ENCODE measurements around the gene RHOBTB3.

RHOBTB3 gene

DNA sequence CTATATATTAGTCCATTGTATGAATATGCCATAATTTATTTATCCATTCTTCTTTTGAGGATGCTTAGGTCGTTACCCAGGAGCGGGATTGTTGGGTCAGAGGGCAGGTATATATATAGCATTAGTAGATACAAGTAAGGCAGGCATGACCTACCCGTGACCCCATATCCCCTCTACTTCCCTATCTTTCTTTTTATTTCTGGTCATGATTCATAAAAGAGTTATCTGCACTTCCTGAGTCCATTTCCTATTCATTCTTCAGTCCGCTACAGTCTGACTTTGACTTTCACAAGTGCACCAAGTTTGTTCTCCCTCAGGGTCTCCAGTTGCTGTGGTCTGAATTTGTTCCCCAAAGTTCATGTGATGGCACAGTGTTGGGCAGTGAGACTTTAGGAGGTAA, 6.9 kb downstream of the RHOBTB3 start:
- TF ChIP-seq CTCF (conservative IDR thresholded peaks at IDR 0.05): no peak
- TF ChIP-seq ZFX (IDR thresholded peaks at IDR 0.05): no peak
- H3K27ac ChIP-seq: no peak overlapping the region

DNA sequence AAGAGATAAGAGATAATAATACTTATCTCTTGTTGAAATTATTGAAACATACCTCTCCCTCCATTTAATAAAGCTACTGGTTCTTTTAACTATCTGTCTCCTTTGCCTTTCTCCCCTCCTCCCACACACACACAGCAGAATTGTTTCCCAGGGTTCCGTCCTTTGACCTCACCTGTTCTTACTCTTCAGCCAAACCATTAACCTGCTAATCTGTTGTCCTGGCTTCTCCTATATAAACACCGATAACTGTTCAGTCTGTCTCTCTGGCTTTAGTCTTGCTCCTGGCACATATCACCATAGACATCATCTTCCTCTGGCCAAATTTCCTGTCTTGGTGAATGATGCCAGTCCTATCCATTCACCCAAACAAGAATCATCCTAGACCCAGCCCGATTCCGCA, 7.7 kb downstream of the RHOBTB3 start:
- TF ChIP-seq ZFX (IDR thresholded peaks at IDR 0.05) (no peak), CTCF (conservative IDR thresholded peaks at IDR 0.05) (no peak)
- H3K27ac ChIP-seq: no peak overlapping the region

DNA sequence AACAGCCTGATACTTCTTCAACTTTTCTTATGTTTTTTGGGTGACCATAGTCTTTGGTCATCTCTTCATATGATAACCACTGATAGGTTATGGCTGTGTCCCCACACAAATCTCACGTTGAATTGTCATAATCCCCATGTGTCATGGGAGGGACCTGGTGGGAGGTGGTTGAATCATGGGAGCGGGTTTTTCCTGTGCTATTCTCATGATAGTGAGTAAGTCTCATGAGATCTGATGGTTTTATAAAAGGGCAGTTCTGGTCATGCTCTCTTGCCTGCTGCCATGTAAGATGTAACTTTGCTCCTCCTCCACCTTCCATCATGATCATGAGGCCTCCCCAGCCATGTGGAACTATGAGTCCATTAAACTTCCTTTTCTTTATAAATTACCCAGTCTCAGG, 8.7 kb downstream of the RHOBTB3 start:
- no peak overlapping the region for H3K27ac ChIP-seq
- no peak for TF ChIP-seq ZFX (IDR thresholded peaks at IDR 0.05)
- no peak for TF ChIP-seq CTCF (conservative IDR thresholded peaks at IDR 0.05)

GRCh38 chr5:95741458-95741857, 10.3 kb downstream of the RHOBTB3 start:
- TF ChIP-seq CTCF (conservative IDR thresholded peaks at IDR 0.05): no peak
- TF ChIP-seq ZFX (IDR thresholded peaks at IDR 0.05): no peak
- no peak overlapping the region for H3K27ac ChIP-seq

DNA sequence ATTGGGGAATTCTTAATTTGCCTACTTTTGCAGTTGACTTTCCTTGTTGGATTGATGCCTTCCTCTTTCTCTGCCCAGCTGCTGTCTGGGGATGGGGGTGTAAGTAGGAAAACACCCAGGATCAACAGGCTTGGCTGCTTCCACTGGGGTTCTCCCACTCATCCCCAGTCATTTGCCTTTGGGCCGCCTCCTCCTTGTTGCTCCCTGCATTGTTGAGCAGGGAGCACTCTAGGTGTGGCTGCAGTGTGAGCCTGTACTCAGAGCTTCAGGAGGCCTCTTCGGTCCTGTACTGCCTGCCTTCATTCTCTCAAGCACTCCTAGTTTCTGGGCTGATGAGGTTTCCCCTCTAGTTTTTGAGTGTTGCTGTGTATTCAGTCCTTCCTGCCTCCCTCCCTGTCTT, 12.1 kb downstream of the RHOBTB3 start:
- TF ChIP-seq ZFX (IDR thresholded peaks at IDR 0.05) (no peak), CTCF (conservative IDR thresholded peaks at IDR 0.05) (no peak)
- H3K27ac ChIP-seq: no peak overlapping the region

- TF ChIP-seq CTCF (conservative IDR thresholded peaks at IDR 0.05) (no peak), ZFX (IDR thresholded peaks at IDR 0.05) (no peak)
- H3K27ac ChIP-seq: no peak overlapping the region
These were observed 12.7 kb downstream of the RHOBTB3 start for GRCh38 chr5:95743877-95744276.

DNA sequence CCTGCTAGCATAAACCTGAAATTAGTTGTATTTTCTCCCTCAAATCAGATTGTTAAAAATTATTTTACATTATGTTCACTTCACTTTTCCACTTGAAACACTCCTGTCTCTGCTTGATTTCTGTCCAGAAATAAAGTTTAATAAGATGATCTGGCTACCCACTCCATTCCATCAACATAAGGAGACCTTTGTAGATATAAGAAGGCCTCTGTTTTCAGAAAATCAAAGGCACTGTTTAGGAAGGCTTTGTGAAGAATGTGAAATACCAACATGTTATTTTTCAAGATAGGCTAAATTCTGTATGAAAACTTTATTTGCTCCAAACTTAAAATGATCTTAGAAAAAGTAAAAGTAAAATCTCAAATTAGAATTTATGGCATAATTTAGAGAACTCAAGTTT, 15.1 kb downstream of the RHOBTB3 start:
- TF ChIP-seq ZFX (IDR thresholded peaks at IDR 0.05) (no peak), CTCF (conservative IDR thresholded peaks at IDR 0.05) (no peak)
- H3K27ac ChIP-seq: no peak overlapping the region
